Activated CD4-positive, alpha-beta T cell treated with anti-CD3 and anti-CD28 coated beads for 48 hours (primary cell): ENCODE measurements around the gene CCDC61.
A peak's percentile ranks its signal among the peaks of the same experiment; 100 is the strongest.

ENCODE experiments used
- DNase-seq: peaks from one replicate; pipeline ENCODE4 v3.0.0-alpha.2; 2020

CCDC61 gene

DNA sequence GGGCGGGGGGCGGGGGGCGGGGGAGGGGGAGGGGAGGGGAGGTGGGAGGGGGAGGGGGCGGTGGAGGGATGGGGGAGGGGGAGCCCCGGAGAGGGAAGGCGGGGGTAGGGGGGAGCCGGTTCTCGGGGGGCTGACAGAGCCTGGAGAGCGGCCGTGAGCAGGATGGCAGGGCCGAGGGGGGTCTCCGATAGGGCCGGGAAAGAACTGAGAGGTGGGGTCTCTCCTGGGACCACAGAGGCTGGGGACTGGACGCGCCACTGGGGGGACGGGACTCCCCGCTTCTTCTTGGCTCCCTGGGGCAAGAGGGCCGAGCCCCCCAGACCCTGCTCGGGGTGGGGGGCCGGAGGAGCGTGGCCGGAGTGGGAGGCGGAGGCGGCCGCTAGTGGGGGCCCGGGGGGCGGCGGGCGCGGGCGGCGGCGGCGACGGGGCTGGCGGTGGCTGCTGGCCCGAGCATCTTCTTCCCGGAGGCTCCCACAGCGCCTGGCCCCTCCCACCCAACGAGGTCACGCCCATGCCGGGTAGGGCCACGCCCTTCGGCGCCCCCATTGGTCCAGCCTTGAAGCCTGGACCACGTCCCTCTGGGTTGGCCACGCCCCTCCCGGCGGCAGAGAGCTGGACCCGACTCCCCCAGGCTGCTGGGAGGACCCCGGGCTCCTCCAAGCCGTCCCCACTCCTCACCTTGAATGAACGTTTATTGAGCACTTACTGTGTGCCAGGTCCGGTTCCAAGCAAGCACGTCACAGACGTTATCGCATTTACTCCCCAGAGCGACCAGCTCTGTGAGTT is 21.5 kb upstream of the CCDC61 start, which contains the start of gene NOVA2:
TSS of gene NOVA2 (minus strand) at position 313 of the 786 bp plus-strand sequence. CDS start 514 bp downstream, outside the sequence.
- peak; percentile 77 for DNase-seq

DNA sequence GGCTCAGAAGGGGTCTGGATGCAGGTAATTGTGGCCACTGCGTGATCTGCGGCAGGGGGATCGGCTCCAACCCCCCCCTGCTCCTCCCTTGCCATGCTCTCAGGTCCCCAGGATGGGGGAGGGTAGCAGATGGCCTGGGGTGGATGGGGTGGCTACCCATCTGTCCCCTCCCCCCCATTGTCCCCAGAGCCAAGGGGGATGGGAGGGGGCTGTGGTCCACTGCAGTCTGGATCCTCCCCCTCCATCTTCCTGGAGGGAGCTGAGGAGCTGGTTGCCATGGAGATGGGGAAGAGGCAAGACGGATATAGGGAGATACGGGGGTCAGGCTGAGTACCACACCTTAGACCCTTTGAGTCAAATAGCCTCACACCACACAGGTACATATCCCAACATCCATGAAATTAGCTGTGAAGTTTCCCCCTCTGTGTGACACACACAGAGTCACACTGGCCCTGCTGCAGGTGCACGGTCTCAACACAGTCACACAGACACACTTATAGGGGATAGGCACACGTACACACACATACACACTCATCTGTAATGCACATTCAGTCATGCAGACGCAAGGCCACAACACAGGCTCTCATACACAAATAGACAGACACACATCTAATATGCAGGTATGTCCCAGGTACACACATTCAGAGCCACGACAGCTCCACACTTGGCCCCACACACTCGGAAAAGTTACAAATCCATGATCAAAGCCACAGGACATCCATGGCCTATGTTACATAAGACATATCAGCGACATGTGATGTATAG is 19.8 kb upstream of the CCDC61 start:
- DNase-seq: no peak

DNA sequence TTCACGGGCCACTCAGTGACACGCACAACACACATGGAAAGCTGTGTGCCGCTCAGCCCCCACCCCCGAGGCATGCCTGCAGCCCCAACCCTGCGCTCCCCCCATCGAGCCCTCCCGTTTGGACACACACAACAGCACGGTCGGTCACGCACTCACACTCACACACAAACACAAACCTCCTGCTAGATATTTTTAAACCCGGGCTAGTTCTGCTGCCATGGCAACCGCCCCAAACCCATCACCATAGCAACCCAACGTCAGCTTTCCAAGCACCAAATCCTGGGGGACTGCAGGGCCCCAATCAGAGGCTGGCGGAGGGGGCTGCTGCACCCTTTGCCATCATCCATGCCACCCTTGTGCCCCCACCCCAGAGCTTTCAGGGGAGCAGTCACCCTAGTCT is 19.1 kb upstream of the CCDC61 start:
- no peak for DNase-seq

GRCh38 chr19:45978156-45978555 is 17.1 kb upstream of the CCDC61 start:
- no peak for DNase-seq

GRCh38 chr19:45981350-45981749 is 13.9 kb upstream of the CCDC61 start:
- DNase-seq: no peak

DNA sequence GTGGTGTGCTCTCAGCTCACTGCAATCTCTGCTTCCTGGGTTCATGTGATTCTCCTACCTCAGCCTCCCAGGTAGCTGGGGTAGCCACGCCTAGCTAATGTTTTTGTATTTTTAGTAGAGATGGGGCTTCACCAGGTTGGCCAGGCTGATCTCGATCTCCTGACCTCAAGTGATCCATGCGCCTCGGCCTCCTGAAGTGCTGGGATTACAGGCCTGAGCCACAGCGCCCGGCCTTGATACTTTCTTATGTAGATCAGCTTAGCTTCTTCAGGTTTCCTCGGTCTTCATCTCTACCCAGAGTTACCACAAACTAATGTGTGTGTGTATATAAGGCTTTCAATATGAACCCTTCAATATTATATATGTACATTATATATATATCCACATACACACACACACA is 9.9 kb upstream of the CCDC61 start:
- DNase-seq: no peak

DNA sequence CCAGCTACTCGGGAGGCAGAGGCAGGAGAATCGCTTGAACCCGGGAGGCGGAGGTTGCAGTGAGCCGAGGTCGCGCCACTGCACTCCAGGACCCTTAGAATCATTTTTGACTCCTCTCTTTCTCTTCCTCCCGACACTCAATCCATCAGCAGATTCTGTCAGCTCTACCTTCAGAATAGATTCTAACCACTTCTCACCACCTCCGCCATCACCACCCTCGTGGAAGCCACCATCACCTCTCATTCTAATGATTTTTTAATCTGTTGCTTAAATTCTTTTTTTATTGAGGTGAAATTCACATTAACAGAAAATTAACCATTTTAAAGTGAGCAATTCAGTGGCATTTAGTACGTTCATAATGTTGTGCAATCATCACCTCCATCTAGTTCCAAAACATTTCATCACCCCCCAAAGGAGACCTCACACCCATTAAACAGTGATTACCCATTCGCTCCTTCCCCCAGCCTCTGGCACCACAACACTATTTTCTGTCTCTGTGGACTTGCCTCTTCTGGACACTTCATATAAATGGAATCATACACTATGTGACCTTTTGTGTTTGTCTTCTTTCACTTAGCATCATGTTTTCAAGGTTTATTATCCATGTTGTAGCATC is 5.0 kb upstream of the CCDC61 start:
- DNase-seq: no peak

DNA sequence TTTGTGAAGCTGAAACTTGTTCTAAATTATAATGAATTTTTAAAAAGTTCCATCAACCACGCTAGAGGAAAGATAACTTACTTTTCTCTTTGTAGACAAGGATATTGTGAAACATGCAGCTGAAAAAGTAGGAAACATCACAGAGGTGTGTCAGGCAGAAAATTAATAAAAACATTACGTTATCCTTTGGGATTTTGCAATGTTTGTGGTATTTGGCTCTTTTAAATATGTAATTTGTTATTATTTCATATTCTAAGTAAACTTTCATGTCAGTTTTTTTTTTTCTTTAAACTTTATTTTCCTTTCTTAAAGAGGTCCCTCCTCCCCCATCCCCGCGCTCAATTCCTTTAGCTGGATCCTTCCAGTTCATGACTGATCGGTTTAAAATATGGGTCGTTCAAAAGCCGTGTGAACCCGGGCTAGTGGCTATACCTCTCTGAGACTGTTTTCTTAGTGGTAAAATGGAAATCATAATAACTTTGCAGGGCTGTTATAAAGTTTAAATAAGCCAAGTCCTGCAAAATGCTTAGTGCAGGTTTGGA is 740 bp upstream of the CCDC61 start:
- no peak for DNase-seq

DNA sequence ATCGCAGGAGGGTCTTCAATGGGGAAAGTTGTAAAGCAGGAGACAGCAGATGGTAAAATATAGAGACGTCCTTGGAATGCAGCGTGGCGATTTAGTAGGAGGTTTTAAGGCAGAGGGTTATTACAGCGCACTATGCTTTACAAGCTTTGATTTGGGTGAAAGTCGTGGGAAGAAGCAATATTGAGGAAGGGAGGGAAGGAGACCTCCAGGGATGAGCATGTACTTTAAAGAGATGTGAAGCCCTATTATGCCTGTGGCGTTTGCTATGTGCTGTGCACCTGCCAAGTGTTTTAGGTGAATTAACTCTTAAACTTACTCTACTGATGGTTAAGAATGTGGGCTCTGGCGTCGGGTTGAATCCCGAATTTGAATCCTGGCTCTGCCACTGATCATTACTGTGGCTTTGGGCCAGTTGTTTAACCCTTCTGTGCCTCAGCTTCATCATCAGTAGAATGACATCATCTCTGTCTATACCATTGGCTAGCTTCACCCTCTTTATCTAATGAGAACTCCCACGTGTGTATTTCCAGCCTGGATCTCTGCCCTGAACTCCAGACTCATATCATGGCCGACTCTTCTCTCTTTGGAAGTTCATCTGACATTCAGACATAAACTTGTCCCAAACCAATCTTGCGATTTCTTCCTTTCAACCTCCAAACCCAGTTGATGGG is 583 bp downstream of the CCDC61 start:
- DNase-seq: no peak

DNA sequence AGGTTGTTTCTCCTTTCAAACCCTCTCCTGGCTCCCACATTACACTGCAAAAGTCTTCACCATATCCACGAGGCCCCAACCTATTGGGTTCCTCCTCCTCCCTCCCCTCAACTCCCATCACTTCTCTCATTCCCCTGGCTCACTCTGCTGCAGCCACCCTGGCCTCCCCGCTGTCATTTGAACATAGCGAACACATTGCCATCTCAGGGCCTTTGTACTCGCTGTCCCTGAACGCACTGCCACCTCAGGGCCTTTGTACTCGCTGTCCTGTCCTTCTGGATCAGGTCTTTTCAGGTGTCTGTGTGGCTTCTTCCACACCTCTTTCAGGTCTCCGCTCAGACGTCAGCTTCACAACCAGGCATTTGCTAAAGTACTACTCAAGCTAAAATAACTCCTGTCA is 1.7 kb downstream of the CCDC61 start:
- no peak for DNase-seq

DNA sequence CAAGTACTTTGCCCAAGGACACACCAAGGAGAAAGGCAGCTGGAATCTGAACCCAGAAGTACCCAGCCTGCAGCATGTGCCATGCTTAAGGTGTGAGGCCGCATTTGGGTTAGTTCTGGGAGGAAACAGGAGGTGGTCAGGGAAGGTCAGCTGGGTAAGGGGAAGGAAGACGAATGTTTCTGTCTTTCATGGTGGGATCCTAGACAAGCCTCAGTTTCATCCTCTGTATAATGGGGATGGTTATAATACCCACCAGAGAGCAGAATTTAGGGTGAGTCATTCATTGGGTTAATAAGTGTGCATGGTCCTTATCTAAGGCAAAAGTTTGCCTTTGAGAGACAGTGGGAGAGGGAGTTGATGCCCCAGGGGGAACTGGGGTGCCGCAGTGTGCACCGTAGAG is 3.6 kb downstream of the CCDC61 start:
- DNase-seq: no peak

GRCh38 chr19:45999653-46000121 is 4.4 kb downstream of the CCDC61 start:
- peak; percentile 32 for DNase-seq

- peak; percentile 71 for DNase-seq
Measured at GRCh38 chr19:46000491-46001246, 5.4 kb downstream of the CCDC61 start.

DNA sequence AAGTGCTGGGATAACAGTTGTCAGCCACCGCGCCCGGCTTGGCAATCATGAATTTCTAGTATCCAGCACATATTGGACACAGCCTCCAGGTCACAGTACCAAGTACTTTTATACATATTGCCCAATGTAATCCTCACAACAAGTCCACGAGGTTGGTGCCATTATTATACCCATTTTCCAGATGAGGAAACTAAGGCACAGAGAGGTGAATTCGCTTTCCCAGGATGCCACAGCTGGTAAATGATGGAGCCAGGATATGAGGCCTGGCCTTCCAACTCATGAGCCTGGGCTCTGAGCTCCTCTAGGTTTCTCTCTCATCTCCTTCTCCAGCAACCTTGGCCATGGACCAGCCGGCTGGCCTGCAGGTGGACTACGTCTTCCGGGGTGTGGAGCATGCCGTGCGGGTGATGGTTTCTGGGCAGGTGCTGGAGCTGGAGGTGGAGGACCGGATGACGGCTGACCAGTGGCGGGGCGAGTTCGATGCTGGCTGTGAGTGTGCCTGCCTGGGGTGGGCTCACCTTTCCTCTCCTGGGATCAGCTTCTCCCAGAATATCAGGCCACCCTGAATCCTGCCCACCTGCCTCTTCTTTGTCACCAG is 7.5 kb downstream of the CCDC61 start:
- DNase-seq: no peak

DNA sequence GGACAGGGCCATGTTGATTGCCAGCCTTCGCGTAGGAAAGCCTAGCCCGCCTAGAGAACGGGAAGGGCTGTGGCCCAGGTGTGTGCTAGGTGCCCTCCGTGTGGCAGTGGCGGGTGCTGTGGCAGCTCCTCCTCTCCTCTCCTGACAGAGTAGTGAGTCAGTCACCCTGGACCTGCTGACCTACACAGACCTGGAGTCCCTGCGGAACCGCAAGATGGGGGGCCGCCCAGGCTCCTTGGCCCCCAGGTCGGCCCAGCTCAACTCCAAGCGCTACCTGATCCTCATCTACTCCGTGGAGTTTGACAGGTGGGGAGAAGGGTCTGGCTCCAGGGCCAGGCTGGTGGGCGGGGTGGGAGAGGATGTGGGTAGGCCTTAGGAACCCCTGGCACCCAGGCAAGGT is 11.1 kb downstream of the CCDC61 start:
- DNase-seq: no peak

- DNase-seq: peak; percentile 78
Measured at GRCh38 chr19:46009530-46010510, 14.6 kb downstream of the CCDC61 start.

DNA sequence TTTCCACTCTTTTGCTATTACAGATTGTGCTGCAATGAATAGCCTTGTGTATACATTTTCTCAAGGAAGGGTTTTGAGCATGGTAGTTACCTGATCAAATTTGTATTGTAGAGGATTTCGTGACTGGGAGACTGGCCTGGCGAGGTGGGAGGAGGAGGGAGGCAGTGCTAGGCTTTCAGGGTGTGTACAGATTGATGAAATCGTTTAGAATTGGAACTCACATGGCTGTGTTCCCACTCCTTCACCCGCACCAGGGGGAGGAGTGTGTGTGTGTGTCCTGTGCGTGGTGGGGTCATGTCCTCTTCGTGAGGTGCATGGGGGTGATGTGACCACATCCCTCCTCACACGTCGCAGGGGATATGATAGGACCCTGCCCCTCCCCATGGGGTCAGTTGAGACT is 19.3 kb downstream of the CCDC61 start:
- DNase-seq: no peak

GRCh38 chr19:46014941-46015686 is 19.8 kb downstream of the CCDC61 start:
- peak; percentile 77 for DNase-seq

DNA sequence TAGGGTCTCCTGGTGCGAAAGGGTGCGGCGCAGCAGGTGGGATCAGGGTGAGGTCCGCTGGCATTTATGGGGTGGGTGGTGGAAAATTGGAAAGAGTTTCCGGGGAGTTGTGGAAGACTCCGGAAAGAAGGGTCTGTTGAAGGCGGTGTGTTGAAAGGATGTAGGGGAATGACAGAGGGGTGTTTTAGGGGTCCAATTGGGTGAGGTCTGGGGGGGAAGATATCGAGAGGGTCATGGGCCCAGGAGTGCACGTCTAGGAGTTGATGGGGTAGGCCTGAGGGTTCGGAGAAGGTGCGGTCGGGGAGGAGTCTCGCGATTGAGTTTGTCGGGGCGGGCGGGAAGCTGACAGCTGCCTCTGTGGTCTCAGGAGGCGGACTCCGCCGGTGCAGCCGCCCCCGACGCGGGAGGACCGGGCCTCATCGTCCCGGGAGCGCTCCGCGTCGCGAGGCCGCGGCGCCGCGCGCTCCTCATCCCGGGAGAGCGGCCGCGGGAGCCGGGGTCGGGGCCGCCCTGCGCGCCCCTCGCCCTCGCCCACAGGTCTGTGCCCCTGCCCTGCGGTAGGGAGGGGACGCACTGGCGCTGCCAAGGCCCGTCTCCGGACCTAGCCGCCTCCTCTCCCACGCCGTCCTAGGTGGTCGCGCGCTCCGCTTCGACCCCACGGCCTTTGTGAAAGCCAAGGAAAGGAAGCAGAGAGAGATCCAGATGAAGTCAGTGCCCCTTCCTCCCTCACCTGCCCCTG is 20.6 kb downstream of the CCDC61 start:
- peak; percentile 57 for DNase-seq
